KMS-11 (cell line): ENCODE measurements around the gene APOA5.

Experiments used
- H2AFZ ChIP-seq: fragments of 200-600 bp; sonication (generic); 2 replicates; pipeline ENCODE4 v1.6.1; 2016; ENCODE audit warnings: antibody characterized with exemption, mixed run types, low read depth
- H3K27ac ChIP-seq: fragments of 200-600 bp; sonication (generic); 2 replicates; pipeline ENCODE4 v1.6.1; 2016; ENCODE audit warnings: mild to moderate bottlenecking, mixed run types
- H3K27me3 ChIP-seq: fragments of 200-600 bp; sonication (generic); 2 replicates; pipeline ENCODE4 v1.6.1; 2017; ENCODE audit warnings: mild to moderate bottlenecking, low read depth, mixed run types, moderate library complexity; ENCODE audit not compliant: insufficient read depth
- H3K36me3 ChIP-seq: fragments of 200-600 bp; sonication (generic); 2 replicates; pipeline ENCODE4 v1.6.1; 2017; ENCODE audit warnings: mild to moderate bottlenecking, mixed run types; ENCODE audit not compliant: insufficient read depth
- H3K4me1 ChIP-seq: fragments of 200-600 bp; sonication (generic); 2 replicates; pipeline ENCODE4 v1.6.1; 2016; ENCODE audit warnings: mild to moderate bottlenecking, low read depth, mixed run types; ENCODE audit not compliant: poor library complexity, severe bottlenecking
- H3K4me2 ChIP-seq: fragments of 200-600 bp; sonication (generic); 2 replicates; pipeline ENCODE4 v1.7.0; 2016; ENCODE audit warnings: mild to moderate bottlenecking, mixed run types
- H3K4me3 ChIP-seq: fragments of 200-600 bp; sonication (generic); IDR thresholded peaks from 2 replicates; pipeline ENCODE4 v1.6.1; 2017; ENCODE audit warnings: low read depth, low read length, mixed read lengths; ENCODE audit not compliant: insufficient read depth
- H3K79me2 ChIP-seq: fragments of 200-600 bp; sonication (generic); 2 replicates; pipeline ENCODE4 v1.6.1; 2016; ENCODE audit warnings: low read depth, mixed run types; ENCODE audit not compliant: insufficient read depth
- H3K9ac ChIP-seq: fragments of 200-600 bp; sonication (generic); 2 replicates; pipeline ENCODE4 v1.6.1; 2016; ENCODE audit warnings: mild to moderate bottlenecking, mixed run types
- H4K20me1 ChIP-seq: fragments of 200-600 bp; sonication (generic); 2 replicates; pipeline ENCODE4 v1.6.1; 2016; ENCODE audit warnings: mild to moderate bottlenecking, mixed run types; ENCODE audit not compliant: insufficient read depth
- CTCF ChIP-seq: fragments of 200-600 bp; sonication (generic); conservative IDR thresholded peaks from 2 replicates; pipeline ENCODE4 v1.6.1; 2017; ENCODE audit warnings: low read depth, mild to moderate bottlenecking, antibody characterized with exemption, low read length, moderate library complexity, mixed read lengths

Gene APOA5

GRCh38 chr11:116822575-116822974, 30.9 kb upstream of the APOA5 start:
- Histone ChIP-seq H3K27me3 (no peaks in the 10 kb centered on the region), H3K79me2 (no peaks in the 10 kb centered on the region), H3K4me1 (no peaks in the 10 kb centered on the region), H3K4me3 (no peak overlapping the region), H2AFZ (no peak overlapping the region), H4K20me1 (no peaks in the 10 kb centered on the region), H3K36me3 (no peaks in the 10 kb centered on the region), H3K27ac (no peak overlapping the region), H3K9ac (no peak overlapping the region), H3K4me2 (no peak overlapping the region)
- no peak for TF ChIP-seq CTCF

- Histone ChIP-seq H3K27me3 (no peaks in the 10 kb centered on the region), H3K9ac (no peak overlapping the region), H4K20me1 (no peaks in the 10 kb centered on the region), H3K36me3 (no peaks in the 10 kb centered on the region), H3K4me3 (no peak overlapping the region), H2AFZ (no peak overlapping the region), H3K4me1 (no peaks in the 10 kb centered on the region), H3K79me2 (no peaks in the 10 kb centered on the region), H3K4me2 (no peak overlapping the region), H3K27ac (no peak overlapping the region)
- TF ChIP-seq CTCF, result no peak
These were observed 29.6 kb upstream of the APOA5 start for GRCh38 chr11:116821050-116821918.

- Histone ChIP-seq H3K27me3 (no peaks in the 10 kb centered on the region), H2AFZ (no peak overlapping the region), H3K27ac (no peak overlapping the region), H3K4me3 (no peak overlapping the region), H3K4me2 (no peak overlapping the region), H3K4me1 (no peaks in the 10 kb centered on the region), H3K9ac (no peak overlapping the region), H3K79me2 (no peaks in the 10 kb centered on the region), H4K20me1 (no peaks in the 10 kb centered on the region), H3K36me3 (no peaks in the 10 kb centered on the region)
- TF ChIP-seq CTCF, result no peak
These were observed 27.4 kb upstream of the APOA5 start for GRCh38 chr11:116819049-116819448.

GRCh38 chr11:116814502-116814901, 22.8 kb upstream of the APOA5 start:
- no peaks in the 10 kb centered on the region for H4K20me1 ChIP-seq
- no peak overlapping the region for H2AFZ ChIP-seq
- H3K4me1 ChIP-seq, result no peaks in the 10 kb centered on the region

More at GRCh38 chr11:116814502-116814901, 22.8 kb upstream of the APOA5 start:
- TF ChIP-seq CTCF, result no peak
- no peak overlapping the region for H3K27ac ChIP-seq
- H3K27me3 ChIP-seq, result no peaks in the 10 kb centered on the region
- no peak overlapping the region for H3K9ac ChIP-seq
- no peak overlapping the region for H3K4me3 ChIP-seq
- H3K79me2 ChIP-seq, result no peaks in the 10 kb centered on the region
- H3K4me2 ChIP-seq, result no peak overlapping the region
- no peaks in the 10 kb centered on the region for H3K36me3 ChIP-seq
